ENCODE measurements around the gene CAMK2G.

CAMK2G gene

DNA sequence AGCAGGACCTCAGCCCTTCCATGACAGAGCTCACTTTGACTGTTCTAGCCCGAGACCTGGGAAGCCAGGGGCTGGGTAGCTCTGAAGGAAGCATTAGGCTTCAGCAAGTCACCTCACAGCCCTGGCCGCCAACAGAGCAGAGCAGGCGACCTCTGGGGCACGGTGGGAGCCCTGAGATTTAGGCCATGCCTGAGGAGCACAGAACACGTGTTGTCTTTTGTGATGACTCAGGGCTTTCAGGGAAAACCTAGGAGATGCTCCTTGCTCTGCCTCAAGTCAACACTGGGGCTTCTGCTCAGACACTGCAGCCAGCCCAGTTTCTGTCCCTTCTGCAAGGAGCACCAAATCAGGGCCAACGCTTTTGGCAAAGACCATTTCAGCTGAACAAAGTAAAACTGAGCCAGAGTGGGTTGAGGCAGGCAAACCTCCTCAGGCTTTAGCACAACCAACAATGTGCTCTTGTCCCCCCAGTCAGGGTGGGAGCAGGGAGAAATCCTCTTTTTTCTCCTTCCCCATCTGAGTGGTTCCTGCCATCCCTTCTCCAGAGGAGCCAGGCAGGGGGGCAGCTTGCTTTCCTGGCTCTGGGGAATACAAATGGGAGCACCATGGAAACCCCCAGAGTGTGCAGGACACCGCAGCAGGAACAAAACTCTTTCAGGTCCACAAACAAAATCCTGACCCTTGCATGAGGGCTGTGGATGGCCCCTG lies 14.4 kb downstream of the CAMK2G start:
- DNase-seq: no peak

DNA sequence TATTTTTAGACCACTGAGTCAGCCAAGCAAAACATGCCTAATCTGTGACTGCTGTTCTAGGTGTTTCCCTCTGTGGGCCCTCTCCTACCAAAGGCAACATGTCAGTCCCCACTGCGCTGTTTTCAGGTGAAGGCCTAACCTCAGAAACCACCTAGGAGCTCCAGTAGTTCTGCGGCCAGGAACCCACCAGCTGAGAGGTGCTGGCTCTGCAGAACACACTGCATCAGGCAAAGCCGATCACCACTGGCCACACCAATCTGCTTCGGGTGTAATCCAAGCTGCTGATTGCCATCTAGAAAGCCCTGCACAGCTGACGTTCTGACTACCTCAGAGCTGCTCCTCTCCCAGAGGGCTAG lies 14.9 kb downstream of the CAMK2G start:
- DNase-seq: no peak

DNA sequence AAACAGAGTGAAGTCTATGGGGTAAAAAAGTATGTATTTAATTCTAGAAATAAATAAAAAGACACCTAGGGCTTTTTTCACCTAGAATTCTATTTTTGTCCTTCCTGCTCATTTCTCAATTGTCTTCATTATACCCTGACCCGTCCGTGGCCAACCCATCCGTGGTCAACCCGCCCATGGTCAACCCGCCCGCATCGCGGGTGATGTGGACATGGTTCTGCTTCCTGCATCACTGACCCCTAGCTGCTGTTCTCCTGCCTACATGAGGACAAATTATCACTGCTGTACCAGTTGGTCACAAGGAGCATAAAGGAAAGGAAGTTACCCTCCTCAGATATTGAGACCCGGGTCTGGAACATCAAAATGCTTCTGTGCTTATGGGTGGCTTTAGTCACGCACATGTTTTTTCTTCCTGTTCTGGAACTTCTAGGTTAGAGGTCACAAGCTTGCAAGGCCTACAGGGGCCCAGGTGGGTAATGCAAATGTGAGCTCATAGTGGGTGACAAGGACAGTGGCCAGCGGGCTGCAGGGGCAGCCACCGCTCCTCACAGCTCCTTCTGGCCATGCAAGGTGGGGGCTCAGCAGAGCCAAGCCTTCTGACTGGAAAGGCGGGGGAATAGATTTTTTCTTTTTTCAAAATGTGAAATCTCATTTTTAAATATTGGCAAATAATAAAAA lies 15.5 kb downstream of the CAMK2G start:
- no peak for DNase-seq

DNA sequence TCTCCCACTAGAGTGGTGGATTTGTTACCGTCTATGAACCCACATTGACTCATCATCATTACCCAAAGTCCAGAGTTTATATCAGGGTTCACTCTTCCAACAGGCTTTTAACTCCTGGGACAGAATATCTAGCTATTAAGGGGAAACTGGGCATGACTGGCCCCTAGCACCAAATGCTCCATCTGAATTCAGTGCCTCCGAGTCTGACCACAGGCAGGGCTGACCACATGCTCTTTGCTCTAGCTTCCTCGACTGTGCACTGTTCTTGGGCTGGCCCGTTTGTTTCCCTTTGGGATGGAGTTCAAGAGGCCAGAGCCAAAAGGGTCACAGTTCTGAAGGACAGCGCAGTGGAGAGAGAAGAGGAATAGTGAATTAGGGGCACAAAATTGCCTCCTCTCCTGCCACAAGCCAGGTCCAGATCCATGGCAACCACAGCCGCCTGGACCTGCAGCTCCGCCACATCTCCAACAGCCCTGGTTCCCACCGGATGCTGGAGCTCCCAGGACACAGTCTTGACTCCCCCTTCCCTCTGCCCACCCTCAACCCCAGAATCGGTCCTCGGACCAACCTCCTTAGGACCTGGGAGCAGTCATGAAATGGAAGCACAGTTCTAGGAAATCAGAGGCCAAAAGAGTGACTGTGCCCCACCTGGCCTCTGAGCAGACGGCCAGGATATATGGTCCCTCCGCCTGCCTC lies 16.2 kb downstream of the CAMK2G start:
- no peak for DNase-seq

DNA sequence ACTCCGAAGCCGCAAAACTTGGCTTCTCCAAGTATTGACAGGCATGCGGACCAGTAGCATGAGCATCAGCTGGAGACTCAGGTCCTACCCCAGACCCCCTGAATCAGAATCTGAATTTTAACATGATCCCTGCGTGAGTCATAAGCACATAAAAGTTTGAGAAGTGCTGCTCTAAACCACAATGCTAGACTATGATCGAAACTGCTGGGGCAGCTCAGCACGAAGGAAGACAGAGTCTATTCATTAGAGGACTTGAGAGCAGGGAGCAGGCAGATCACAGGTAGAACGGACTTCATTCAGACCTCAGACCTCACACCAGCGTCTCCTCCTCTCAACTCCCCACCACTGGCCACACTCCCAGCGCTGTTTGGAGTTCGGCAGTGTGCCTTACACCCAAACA lies 16.9 kb downstream of the CAMK2G start:
- no peak for DNase-seq

DNA sequence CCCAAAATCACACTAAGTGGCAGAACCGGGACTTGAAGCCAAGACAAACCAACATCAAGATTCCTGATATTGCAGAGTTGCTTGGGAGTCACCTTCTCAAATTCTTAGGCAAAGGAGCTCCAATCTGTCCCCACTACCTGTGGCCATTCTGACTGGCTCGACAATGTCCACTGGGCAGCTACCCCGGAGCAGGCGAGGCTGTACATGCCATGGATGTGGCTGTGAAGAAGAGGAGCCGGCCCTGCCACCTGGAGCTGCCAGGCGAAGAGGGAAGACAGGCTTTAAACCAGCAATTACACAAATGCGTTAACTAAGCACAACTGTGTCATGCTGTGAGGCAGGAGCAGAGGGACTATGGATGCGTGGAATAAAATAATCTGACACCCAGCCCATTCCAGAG lies 18.1 kb downstream of the CAMK2G start:
- no peak for DNase-seq

DNA sequence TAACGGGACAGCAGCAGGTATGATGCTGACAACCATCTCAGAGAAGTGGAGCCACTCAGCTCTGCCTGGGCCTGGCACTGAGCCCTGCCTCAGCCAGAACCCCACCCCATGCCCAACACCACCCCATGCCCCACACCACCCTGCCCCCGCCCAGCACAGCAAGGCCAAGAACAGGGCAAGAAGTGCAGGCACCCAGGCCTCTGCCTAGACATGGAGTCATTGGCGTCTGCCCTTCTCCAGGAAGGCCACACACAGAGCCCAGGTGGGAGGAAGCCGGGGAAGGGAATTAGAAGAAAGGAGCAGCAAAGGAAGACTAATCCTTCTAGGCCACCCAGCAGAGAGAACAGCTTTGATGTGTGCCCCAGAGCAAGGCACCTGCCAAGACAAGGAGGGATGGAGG lies 18.9 kb downstream of the CAMK2G start:
- no peak for DNase-seq

DNA sequence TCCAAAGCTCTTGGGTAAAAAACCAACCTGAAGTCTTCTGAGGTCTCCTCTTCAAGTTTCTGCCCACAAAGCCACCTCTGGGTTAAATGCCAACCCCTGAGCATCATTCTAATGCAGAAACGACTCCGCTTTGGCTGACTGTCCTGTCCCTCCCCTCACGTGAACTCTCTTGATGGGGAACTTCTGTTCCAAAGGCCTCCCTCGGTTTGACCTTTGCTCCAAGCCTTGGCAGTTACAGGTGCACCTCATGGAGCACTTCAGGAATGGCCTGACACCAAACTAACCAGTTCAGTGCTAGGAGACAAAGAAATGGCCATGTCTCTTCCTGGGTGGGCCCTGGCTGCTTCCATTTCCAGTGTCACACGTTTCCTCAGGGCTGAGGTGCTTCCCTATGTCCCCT lies 20.0 kb downstream of the CAMK2G start:
- no peak for DNase-seq

DNA sequence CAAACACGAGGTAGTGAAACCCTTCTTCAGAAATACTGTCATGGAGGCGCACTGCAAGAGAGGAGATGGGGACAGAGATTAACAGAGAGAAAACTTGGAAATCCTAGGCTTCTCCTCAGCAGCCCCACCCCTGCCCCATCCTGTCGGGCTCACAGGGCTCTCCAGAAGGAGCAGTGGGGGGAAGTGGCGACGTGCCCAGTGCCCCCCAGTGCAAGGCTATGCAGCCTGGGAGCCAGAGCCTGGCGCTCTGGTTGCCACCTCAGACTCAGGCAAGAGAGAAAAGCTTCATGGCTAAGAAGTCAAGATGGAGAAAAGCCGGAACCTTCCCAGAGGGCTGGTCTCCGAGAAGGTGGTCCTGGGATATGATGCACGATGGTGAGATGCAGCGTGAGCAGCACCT lies 21.2 kb downstream of the CAMK2G start:
- no peak for DNase-seq

DNA sequence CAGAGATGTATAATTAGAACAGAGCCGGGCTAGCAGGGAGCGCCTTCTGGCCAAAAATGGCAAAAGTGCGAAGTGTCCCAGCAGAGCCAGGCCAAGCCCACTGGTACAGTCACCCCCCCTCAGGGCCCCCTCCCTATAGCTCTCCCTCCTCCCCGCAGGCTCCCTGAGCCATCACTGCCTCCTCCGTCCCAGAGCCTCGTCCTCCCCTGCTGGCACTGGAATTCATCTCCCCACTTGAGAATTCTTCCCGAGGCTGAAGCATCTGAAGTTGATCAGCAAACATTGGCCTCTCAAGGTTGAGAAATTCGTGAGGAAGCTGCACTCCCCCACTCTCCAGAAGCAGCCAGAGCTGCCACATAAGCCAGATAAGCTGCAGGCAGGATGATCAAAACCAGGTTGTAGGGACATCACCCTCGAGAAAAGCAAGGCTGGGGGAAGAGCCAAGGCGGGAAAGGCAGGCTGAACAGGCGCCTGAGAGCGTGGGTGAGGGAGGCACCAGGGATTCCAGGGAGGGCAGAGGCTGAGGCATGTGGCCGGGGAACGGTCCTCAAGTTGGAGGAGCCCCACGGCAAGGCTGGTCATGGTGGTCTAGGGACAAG lies 23.4 kb downstream of the CAMK2G start:
- peak; percentile 14 for DNase-seq

DNA sequence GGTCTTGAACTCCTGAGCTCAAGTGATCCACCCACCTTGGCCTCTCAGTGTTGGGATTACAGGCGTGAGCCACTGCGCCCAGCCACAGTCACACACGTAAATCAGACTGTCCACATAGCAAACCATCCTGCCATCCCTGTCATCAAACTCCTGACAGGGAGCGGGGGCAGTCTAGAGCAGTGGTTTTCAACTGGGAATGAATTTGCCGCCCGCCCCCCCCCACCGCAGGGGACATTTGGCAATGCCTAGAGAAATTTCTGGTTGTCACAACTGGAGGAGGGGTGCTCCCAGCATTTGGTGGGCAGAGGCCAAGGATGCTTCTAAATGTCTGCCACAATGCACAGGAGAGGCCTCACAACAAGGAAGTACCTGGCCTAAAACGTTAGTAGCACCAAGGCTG lies 24.1 kb downstream of the CAMK2G start:
- DNase-seq: no peak

DNA sequence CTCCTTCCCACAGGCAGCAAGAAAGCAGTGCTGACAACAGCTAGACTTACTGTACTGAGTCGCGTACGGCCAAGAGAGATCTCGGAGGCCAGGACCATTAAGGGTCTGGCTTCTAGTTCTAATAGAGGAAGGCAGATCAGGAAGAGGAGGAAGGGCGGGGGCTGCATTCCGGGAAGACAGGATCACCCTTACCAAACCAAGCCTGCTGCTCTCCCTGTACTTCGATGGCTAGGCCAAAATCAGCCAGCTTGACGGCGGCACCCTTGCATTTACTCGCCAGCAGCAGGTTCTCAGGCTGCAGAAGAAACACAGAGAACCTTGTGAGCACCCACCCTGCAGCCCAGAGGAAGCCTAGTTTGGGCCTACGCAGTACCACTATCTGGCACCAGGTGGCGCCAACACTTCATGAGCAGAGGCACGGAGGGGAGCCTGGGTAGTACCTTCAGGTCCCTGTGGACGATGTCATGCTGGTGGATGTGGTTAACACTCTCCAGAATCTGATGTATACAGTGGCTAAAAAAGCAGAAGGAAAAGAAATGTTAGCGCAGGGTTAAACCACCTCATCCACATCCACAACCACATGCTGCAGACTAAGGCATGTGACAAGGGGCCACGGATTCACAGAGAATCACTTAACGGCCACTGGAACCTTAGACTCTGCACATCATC lies 25.4 kb downstream of the CAMK2G start:
- DNase-seq: peak; percentile 85

DNA sequence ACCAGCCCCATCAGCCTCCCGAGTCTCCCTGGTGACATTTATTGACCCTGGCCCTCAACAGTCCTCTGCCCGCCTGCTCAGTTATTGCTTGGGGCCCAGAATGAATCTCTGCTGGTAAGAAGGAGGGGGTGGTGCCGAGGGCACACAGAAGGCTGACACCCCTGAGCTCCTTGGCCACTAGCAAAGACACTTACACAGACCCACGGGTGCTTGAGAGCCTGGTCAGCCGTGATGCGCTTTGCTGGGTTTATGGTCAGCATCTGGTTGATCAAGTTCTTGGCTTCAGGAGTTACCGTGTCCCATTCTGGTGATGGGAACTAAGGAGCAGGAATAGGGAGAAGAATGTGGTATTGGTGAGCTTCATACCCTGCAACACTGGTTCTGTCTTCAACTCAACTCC lies 27.3 kb downstream of the CAMK2G start:
- DNase-seq: no peak

DNA sequence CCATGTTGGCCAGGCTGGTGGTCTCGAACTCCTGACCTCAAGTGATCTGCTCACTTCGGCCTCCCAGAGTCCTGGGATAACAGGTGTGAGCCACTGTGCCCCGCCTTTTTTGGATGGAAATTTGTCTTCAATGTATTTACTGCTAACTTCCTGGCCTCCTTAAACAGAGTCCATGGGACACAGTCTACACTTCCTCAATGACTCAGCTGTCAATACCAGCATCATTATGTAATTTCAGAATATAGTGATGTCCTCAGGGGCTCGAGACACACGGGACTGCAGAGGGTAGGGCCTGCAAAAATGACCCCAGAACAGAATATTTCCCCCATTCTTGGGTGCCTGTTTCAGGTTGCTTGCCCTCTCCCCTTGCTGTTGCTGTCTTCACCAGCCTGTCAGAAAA lies 31.1 kb downstream of the CAMK2G start:
- DNase-seq: no peak

DNA sequence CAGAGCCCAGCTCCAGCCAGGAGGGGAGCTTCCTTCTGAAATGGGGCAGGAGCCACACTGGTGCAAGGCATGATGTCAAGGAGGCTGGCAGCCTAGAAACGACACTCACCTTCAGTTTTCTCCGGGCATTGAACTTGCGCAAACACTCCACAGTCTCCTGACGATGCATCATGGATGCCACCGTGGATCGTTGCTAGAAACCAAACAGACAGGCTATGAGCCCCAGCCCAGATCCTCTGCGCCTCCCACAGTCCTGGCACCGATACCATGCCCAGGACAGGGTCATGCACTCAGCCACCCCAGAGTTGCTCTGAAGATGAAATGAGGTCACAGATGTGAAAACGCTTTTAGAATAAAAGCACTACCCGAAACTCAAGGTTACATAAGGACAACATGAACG lies 32.0 kb downstream of the CAMK2G start:
- DNase-seq: no peak

DNA sequence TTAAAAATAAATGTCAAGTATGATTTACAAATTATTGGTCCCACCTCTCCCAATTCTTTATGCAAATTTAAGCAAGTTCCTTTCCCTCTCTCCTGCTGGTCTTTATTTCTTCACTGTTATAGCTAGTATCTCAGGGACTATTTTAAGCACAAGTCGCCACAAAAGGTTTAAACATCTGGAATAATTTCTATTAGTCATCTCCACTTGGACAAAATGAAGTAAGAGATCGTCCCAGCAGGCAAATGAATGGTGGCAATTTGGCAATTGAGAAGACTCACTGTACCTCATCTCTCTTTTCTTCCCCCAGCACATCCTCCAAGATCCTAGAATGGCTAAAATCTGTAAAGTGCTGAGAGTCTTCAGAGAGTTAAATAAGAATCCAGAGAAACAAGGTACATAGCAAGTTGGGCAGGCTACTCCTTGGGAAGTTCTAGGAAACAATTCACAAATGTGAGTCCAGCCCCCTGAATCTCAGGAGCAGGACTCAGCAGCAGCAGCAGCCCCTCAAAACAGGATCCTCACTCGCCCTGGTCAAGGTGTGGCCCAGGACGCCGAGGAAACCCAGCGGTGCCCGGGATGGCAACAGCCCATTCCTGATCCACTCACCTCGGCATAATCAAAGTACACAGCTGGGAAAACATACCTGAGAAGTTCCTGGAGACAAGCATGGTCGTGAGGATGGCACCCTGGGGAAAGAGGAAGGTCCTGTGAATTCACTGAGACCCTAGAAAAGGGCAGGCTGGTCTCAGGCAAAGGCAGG lies 32.6 kb downstream of the CAMK2G start:
- no peak for DNase-seq

DNA sequence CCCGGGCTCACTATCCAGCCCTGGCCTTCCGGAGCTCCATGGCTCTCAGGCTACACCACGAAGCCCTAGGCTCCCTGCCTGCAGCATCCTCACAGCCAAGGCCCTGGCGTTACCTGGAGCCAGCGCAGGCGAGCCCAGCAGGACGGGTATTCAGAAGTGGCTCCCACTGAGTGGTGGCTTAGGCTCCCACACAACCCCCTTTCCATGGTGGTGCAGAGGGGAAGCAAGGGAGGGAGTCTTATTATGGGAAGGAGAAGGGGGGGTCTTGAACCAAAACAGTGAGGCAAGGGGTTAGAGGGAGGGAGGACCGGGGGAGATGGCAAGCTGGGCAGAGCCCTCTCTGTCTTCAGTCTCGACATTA lies 33.3 kb downstream of the CAMK2G start:
- no peak for DNase-seq

DNA sequence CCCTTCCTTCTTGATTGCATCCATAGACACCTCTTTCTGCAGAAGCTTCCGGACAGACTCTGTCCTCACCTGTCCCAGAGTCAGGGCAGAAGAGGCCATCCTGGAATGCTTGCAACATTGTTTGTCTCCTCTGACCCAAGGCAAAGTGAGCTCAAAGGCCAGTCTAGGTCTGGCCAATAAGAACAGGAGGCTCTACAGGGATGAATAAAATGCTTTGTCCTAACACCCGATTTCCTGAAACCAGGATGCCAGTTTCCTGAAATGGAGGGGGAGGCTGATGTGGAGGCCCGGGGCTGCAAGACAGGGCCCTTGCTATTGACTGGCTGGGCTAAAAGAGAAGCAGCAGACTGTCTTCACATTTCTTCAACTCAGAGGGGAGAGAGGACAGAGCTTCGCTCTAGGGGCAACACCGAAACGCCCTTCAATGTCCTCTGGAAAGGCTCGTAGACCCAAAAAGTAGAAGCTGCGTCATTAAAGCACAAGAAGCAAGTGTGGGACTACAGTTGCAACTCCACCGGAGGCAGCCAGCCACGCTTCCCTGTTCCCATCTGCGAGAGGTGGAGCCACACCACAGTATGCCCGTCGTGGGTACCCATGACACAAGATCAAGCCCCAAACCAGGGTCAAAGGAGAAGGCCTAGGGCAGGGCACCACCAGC lies 33.8 kb downstream of the CAMK2G start:
- DNase-seq: no peak

DNA sequence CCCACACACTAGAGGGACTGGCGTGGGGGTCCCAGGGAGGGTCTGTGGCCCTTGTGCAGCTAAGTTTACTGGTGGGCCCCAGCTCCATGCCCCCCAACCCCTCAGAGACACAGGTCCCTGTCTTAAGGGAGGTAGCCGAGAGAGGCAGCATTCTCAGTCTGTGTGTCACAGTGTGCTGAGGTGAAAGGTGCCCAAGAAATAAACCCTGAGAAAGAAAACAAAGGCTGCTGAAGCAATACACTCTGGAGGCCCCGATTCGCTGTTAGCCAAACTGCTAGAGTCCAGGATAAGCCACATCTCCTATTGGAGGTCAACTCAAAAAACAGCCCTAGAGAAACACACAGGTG lies 34.3 kb downstream of the CAMK2G start:
- no peak for DNase-seq

DNA sequence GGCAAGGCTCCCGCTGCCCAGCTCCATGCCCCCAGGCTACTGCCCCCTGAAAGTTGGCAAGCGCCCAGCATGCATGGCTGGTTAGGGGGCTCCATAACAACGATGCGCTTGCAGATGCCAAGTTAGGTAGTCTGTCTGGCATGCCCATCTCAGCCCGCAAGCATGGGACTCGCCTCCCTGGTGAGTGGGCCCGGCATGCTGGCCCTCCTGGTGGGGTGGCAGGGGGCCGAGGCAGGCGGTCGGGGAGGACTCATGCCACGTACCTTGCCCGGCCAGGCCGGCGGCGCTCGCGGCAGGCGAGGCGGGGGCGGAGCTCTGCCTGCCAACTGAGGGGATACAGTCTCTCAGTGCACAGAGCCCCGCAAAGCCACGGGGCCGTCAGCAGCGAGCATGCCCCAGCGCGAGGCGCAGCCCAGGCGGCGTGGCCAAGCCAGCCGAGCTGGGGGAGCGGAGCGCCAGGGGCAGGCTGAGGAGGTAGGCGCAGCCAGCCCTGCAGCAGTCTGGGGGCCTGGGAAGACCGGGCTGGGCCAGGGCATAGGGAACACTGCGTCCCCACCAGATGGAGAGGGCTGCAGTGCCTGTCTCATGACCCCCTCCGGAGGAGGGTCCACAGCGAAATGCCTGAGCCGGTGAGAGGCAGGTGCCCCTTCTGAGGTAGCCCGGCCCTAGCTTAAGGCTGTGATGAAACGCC lies 34.9 kb downstream of the CAMK2G start:
- no peak for DNase-seq

DNA sequence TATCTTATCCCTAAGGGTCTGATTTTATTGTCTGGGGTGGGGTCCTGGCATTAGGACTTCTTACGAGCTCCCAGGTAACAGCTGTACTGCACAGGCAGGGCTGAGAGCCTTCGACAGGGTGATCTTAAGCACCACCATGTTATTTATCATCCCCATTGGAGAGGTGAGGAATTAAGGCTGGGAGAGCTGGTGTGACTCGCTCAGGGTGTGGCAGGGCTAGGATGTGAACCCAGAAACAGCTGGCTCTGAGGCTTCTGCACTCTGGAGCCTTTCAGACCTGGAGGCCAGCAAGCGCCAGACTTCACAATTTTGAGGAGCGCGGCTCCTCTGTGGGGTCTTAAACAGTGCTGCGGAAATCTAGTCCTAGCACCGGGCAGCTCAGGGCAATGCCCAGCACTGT lies 35.5 kb downstream of the CAMK2G start:
- DNase-seq: no peak

All from DMS53 (cell line).